WTC11 (cell line): Measurements from ENCODE around the gene TMEM150B. TPM values are rescaled to one million over a fixed set of nuclear protein-coding genes. Genes with fewer than 3 reads are reported as not detected.

ENCODE experiments used
- ATAC-seq: fragments of 200-7000 bp; cut with Tn5 transposase; 2 replicates; pipeline ENCODE4 v1.10.0; 2021; ENCODE audit warnings: mild to moderate bottlenecking, moderate library complexity
- CTCF ChIA-PET: fragments of 300-600 bp; sonication (Branson Sonifier 250); formaldehyde crosslinking; loops from one replicate; lab custom pipeline; 2021; ENCODE audit warnings: antibody characterized with exemption; lab: Charles Lee
- POLR2A ChIA-PET: fragments of 350-600 bp; sonication (Branson Sonifier 250); formaldehyde crosslinking; loops from one replicate; lab custom pipeline; 2021; ENCODE audit warnings: antibody characterized with exemption; lab: Charles Lee
- DNase-seq: peaks from one replicate; pipeline ENCODE4 v3.0.0; 2021; ENCODE audit warnings: low spot score
- H3K27ac Mint-ChIP-seq: 2 replicates; pipeline ENCODE4 v1.8.0; 2021; ENCODE audit warnings: mixed read lengths
- H3K27me3 Mint-ChIP-seq: 2 replicates; pipeline ENCODE4 v1.8.0; 2021; ENCODE audit warnings: low read depth, mild to moderate bottlenecking, moderate library complexity, mixed read lengths
- H3K36me3 Mint-ChIP-seq: 2 replicates; pipeline ENCODE4 v1.8.0; 2021; ENCODE audit warnings: mixed read lengths
- H3K4me1 Mint-ChIP-seq: 2 replicates; pipeline ENCODE4 v1.8.0; 2022; ENCODE audit warnings: mixed read lengths
- H3K4me3 Mint-ChIP-seq: 2 replicates; pipeline ENCODE4 v1.8.0; 2021; ENCODE audit warnings: mild to moderate bottlenecking, moderate library complexity, mixed read lengths
- H3K9me3 Mint-ChIP-seq: 2 replicates; pipeline ENCODE4 v1.8.0; 2021; ENCODE audit warnings: mixed read lengths
- CBFB ChIP-seq: sonication (generic); formaldehyde crosslinking; IDR thresholded peaks from 2 replicates; pipeline ENCODE4 v1.8.1; 2022; ENCODE audit warnings: mild to moderate bottlenecking, low read depth, missing genetic modification reagents
- ELF4 ChIP-seq: sonication (generic); formaldehyde crosslinking; IDR thresholded peaks from 2 replicates; pipeline ENCODE4 v1.8.1; 2022; ENCODE audit warnings: low read depth, mild to moderate bottlenecking, moderate library complexity, missing genetic modification reagents
- FOXK1 ChIP-seq: sonication (generic); formaldehyde crosslinking; IDR thresholded peaks from 2 replicates; pipeline ENCODE4 v1.8.0; 2022; ENCODE audit warnings: mild to moderate bottlenecking, moderate library complexity, missing genetic modification reagents
- GABPB1 ChIP-seq: sonication (generic); formaldehyde crosslinking; IDR thresholded peaks from 2 replicates; pipeline ENCODE4 v1.8.1; 2023; ENCODE audit warnings: mild to moderate bottlenecking, missing genetic modification reagents
- JAZF1 ChIP-seq: fragments of 250-450 bp; sonication (Bioruptor Pico); IDR thresholded peaks from 2 replicates; pipeline ENCODE4 v1.9.0; 2021; ENCODE audit warnings: moderate library complexity, mild to moderate bottlenecking, inconsistent platforms
- JUN ChIP-seq: sonication (generic); formaldehyde crosslinking; IDR thresholded peaks from 2 replicates; pipeline ENCODE4 v1.8.0; 2023; ENCODE audit warnings: mild to moderate bottlenecking, missing genetic modification reagents
- MXD4 ChIP-seq: fragments of 250-450 bp; sonication (Bioruptor Pico); IDR thresholded peaks from 2 replicates; pipeline ENCODE4 v1.8.0; 2021; ENCODE audit warnings: mild to moderate bottlenecking, moderate library complexity, borderline replicate concordance
- NFYB ChIP-seq: sonication (generic); formaldehyde crosslinking; conservative IDR thresholded peaks from 2 replicates; pipeline ENCODE4 v1.8.0; 2022; ENCODE audit warnings: low read depth, missing genetic modification reagents
- SOX15 ChIP-seq: fragments of 250-450 bp; sonication (Bioruptor Pico); IDR thresholded peaks from 2 replicates; pipeline ENCODE4 v1.9.0; 2021; ENCODE audit warnings: mild to moderate bottlenecking
- TEAD4 ChIP-seq: sonication (generic); formaldehyde crosslinking; IDR thresholded peaks from 2 replicates; pipeline ENCODE4 v1.8.0; 2022; ENCODE audit warnings: mild to moderate bottlenecking, missing genetic modification reagents
- ZNF396 ChIP-seq: fragments of 250-450 bp; sonication (Bioruptor Pico); IDR thresholded peaks from 2 replicates; pipeline ENCODE4 v1.8.0; 2021; ENCODE audit warnings: mild to moderate bottlenecking, moderate library complexity, borderline replicate concordance
- ZNF416 ChIP-seq: fragments of 250-450 bp; sonication (Bioruptor Pico); IDR thresholded peaks from 2 replicates; pipeline ENCODE4 v1.9.0; 2021; ENCODE audit warnings: mild to moderate bottlenecking, inconsistent platforms
- total RNA-seq: library from RNA; stranded (reverse); gene quantifications from 3 replicates; pipeline ENCODE4 v1.2.3, GENCODE V29; 2021
- TF ChIP-seq, protein P1 (sequence below): sonication (generic); formaldehyde crosslinking; IDR thresholded peaks from 2 replicates; pipeline ENCODE4 v1.8.1; 2022; ENCODE audit warnings: mild to moderate bottlenecking, missing genetic modification reagents, moderate library complexity, borderline replicate concordance
- TF ChIP-seq, protein P2 (sequence below): sonication (generic); formaldehyde crosslinking; IDR thresholded peaks from 2 replicates; pipeline ENCODE4 v1.8.0; 2023; ENCODE audit warnings: mild to moderate bottlenecking, missing genetic modification reagents
- TF ChIP-seq, protein P3 (sequence below): sonication (generic); formaldehyde crosslinking; IDR thresholded peaks from 2 replicates; pipeline ENCODE4 v1.8.1; 2023; ENCODE audit warnings: mild to moderate bottlenecking, missing genetic modification reagents
- TF ChIP-seq, protein P4 (sequence below): sonication (generic); formaldehyde crosslinking; conservative IDR thresholded peaks from 2 replicates; pipeline ENCODE4 v1.8.1; 2022; ENCODE audit warnings: mild to moderate bottlenecking, missing genetic modification reagents
- TF ChIP-seq, protein P5 (sequence below): sonication (generic); formaldehyde crosslinking; IDR thresholded peaks from 2 replicates; pipeline ENCODE4 v1.8.1; 2023; ENCODE audit warnings: mild to moderate bottlenecking, missing genetic modification reagents, moderate library complexity
- TF ChIP-seq, protein P6 (sequence below): fragments of 250-450 bp; sonication (Bioruptor Pico); IDR thresholded peaks from 2 replicates; pipeline ENCODE4 v2.1.2; 2022; ENCODE audit warnings: mild to moderate bottlenecking, moderate library complexity
- TF ChIP-seq, protein P7 (sequence below): sonication (generic); formaldehyde crosslinking; IDR thresholded peaks from 2 replicates; pipeline ENCODE4 v1.8.1; 2022; ENCODE audit warnings: low read depth, mild to moderate bottlenecking, moderate library complexity, missing genetic modification reagents, borderline replicate concordance
- TF ChIP-seq, protein P8 (sequence below): sonication (generic); formaldehyde crosslinking; IDR thresholded peaks from 2 replicates; pipeline ENCODE4 v1.8.0; 2022; ENCODE audit warnings: mild to moderate bottlenecking, missing genetic modification reagents
- TF ChIP-seq, protein P9 (sequence below): sonication (generic); formaldehyde crosslinking; IDR thresholded peaks from 2 replicates; pipeline ENCODE4 v1.8.0; 2022; ENCODE audit warnings: mild to moderate bottlenecking, missing genetic modification reagents

The TMEM150B gene
- total RNA-seq, 1 experiment from 2014 or later, result 0.44 TPM

DNA sequence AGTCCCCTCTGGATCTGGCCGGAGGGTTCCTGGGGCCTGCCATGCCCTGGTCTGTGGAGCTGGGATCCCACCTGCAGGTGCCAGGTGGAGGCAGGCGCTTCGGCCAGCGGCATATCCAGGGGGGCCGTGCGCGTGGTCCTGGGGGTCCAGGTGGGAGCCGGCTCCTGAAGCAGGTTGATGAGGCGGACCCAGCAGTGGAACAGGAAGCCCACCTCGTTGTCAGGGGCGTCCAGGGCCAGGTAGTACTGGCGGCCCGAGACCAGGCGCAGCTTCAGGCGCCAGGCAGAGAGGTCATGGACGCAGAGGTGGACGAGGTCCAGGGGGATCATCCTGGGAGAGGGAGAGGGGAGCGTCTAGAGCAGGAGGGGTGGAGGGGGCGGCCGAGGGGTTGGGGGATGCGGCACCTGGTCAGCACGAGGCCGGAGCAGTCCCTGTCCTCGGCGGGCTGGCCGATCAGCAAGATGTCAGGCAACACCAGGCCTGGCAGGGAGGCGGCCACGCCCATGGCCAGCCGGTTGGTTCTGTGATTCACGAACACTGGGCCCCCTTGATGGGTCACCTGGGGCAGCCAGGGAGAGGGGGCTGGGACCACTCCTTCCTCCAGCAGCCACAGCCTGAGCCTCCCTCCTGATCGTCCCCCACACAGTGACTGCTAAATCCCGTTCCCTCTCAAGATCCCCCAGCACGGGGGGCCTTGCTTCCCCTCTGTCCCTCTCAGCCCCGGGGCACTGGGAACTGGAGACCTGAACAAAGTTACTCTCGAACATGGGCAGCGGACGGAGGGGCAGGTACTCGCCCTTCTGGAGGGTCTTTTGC lies 37.2 kb upstream of the TMEM150B start:
- Mint-ChIP-seq H3K36me3 (no peaks in the 10 kb centered on the region), H3K27ac (no peak overlapping the region), H3K27me3 (peaks cover 58% of the 10 kb centered on the region), H3K9me3 (no peaks in the 10 kb centered on the region), H3K4me1 (peaks cover 3% of the 10 kb centered on the region; the same call in 1 of the 2 replicates), H3K4me3 (no peak overlapping the region)
- DNase-seq (no peak), ATAC-seq (no peak)
- TF ChIP-seq, protein P1, sequence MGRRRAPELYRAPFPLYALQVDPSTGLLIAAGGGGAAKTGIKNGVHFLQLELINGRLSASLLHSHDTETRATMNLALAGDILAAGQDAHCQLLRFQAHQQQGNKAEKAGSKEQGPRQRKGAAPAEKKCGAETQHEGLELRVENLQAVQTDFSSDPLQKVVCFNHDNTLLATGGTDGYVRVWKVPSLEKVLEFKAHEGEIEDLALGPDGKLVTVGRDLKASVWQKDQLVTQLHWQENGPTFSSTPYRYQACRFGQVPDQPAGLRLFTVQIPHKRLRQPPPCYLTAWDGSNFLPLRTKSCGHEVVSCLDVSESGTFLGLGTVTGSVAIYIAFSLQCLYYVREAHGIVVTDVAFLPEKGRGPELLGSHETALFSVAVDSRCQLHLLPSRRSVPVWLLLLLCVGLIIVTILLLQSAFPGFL (CRISPR knock-in tag), result no peak
- TF ChIP-seq, protein P2, sequence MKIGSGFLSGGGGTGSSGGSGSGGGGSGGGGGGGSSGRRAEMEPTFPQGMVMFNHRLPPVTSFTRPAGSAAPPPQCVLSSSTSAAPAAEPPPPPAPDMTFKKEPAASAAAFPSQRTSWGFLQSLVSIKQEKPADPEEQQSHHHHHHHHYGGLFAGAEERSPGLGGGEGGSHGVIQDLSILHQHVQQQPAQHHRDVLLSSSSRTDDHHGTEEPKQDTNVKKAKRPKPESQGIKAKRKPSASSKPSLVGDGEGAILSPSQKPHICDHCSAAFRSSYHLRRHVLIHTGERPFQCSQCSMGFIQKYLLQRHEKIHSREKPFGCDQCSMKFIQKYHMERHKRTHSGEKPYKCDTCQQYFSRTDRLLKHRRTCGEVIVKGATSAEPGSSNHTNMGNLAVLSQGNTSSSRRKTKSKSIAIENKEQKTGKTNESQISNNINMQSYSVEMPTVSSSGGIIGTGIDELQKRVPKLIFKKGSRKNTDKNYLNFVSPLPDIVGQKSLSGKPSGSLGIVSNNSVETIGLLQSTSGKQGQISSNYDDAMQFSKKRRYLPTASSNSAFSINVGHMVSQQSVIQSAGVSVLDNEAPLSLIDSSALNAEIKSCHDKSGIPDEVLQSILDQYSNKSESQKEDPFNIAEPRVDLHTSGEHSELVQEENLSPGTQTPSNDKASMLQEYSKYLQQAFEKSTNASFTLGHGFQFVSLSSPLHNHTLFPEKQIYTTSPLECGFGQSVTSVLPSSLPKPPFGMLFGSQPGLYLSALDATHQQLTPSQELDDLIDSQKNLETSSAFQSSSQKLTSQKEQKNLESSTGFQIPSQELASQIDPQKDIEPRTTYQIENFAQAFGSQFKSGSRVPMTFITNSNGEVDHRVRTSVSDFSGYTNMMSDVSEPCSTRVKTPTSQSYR (CRISPR knock-in tag), result no peak
- TF ChIP-seq GABPB1 (CRISPR knock-in tag) (no peak), ELF4 (CRISPR knock-in tag) (no peak), JUN (CRISPR knock-in tag) (no peak), NFYB (CRISPR knock-in tag) (no peak), SOX15 (no peak), FOXK1 (CRISPR knock-in tag) (no peak)
- TF ChIP-seq, protein P3, sequence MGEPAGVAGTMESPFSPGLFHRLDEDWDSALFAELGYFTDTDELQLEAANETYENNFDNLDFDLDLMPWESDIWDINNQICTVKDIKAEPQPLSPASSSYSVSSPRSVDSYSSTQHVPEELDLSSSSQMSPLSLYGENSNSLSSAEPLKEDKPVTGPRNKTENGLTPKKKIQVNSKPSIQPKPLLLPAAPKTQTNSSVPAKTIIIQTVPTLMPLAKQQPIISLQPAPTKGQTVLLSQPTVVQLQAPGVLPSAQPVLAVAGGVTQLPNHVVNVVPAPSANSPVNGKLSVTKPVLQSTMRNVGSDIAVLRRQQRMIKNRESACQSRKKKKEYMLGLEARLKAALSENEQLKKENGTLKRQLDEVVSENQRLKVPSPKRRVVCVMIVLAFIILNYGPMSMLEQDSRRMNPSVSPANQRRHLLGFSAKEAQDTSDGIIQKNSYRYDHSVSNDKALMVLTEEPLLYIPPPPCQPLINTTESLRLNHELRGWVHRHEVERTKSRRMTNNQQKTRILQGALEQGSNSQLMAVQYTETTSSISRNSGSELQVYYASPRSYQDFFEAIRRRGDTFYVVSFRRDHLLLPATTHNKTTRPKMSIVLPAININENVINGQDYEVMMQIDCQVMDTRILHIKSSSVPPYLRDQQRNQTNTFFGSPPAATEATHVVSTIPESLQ, result no peak
- TF ChIP-seq, protein P4, sequence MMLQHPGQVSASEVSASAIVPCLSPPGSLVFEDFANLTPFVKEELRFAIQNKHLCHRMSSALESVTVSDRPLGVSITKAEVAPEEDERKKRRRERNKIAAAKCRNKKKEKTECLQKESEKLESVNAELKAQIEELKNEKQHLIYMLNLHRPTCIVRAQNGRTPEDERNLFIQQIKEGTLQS (CRISPR knock-in tag), result no peak
- TF ChIP-seq, protein P5, sequence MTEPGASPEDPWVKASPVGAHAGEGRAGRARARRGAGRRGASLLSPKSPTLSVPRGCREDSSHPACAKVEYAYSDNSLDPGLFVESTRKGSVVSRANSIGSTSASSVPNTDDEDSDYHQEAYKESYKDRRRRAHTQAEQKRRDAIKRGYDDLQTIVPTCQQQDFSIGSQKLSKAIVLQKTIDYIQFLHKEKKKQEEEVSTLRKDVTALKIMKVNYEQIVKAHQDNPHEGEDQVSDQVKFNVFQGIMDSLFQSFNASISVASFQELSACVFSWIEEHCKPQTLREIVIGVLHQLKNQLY (CRISPR knock-in tag), result no peak
- ChIA-PET CTCF (interaction anchor here (1.1 to 1.5 kb wide), 2 partner anchors 22 to 23 kb away, joined by 3 to 4 read pairs; partner anchors contain the start of genes KMT5C and TMEM238), POLR2A (no interaction called here)

DNA sequence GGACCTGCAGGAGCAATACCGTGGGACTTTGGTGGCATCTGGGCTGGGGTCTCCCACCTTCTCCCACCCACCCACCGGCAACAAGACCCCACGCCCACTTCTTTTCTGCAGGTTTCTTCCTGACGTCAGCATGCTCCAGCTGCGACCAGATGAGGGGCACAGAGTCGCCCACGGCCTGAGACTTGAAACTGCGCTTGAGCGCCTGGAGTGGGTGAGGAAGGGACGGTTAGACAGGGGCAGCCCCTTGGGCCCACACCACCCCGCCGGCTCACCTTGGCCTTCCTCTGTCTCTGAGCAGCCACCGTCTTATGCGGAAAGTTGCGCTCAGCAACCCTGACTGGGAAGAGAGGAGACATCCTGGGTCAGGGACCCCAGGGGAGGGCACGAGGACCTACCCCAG lies 35.8 kb upstream of the TMEM150B start:
- Mint-ChIP-seq H3K4me3 (no peak overlapping the region), H3K27ac (no peak overlapping the region), H3K36me3 (no peaks in the 10 kb centered on the region), H3K27me3 (peaks cover 61% of the 10 kb centered on the region), H3K9me3 (no peaks in the 10 kb centered on the region), H3K4me1 (peaks cover 3% of the 10 kb centered on the region; the same call in 1 of the 2 replicates)
- ChIA-PET POLR2A (no interaction called here), CTCF (no interaction called here)
- ATAC-seq (no peak), DNase-seq (no peak)
- TF ChIP-seq ZNF396 (CRISPR knock-in tag) (no peak), ELF4 (CRISPR knock-in tag) (no peak), SOX15 (no peak), JUN (CRISPR knock-in tag) (no peak), ZNF416 (CRISPR knock-in tag) (no peak), CBFB (CRISPR knock-in tag) (no peak), MXD4 (CRISPR knock-in tag) (no peak), JAZF1 (CRISPR knock-in tag) (no peak), TEAD4 (CRISPR knock-in tag) (no peak)
- TF ChIP-seq, protein P1 (CRISPR knock-in tag), result no peak
- TF ChIP-seq, protein P6, sequence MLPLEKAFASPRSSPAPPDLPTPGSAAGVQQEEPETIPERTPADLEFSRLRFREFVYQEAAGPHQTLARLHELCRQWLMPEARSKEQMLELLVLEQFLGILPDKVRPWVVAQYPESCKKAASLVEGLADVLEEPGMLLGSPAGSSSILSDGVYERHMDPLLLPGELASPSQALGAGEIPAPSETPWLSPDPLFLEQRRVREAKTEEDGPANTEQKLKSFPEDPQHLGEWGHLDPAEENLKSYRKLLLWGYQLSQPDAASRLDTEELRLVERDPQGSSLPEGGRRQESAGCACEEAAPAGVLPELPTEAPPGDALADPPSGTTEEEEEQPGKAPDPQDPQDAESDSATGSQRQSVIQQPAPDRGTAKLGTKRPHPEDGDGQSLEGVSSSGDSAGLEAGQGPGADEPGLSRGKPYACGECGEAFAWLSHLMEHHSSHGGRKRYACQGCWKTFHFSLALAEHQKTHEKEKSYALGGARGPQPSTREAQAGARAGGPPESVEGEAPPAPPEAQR (CRISPR knock-in tag), result no peak
- TF ChIP-seq, protein P7, sequence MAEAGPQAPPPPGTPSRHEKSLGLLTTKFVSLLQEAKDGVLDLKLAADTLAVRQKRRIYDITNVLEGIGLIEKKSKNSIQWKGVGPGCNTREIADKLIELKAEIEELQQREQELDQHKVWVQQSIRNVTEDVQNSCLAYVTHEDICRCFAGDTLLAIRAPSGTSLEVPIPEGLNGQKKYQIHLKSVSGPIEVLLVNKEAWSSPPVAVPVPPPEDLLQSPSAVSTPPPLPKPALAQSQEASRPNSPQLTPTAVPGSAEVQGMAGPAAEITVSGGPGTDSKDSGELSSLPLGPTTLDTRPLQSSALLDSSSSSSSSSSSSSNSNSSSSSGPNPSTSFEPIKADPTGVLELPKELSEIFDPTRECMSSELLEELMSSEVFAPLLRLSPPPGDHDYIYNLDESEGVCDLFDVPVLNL (CRISPR knock-in tag), result no peak
- TF ChIP-seq, protein P8, sequence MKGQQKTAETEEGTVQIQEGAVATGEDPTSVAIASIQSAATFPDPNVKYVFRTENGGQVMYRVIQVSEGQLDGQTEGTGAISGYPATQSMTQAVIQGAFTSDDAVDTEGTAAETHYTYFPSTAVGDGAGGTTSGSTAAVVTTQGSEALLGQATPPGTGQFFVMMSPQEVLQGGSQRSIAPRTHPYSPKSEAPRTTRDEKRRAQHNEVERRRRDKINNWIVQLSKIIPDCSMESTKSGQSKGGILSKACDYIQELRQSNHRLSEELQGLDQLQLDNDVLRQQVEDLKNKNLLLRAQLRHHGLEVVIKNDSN (CRISPR knock-in tag), result no peak
- TF ChIP-seq, protein P9, sequence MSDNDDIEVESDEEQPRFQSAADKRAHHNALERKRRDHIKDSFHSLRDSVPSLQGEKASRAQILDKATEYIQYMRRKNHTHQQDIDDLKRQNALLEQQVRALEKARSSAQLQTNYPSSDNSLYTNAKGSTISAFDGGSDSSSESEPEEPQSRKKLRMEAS, result no peak
